ENCODE data around the gene EIF2AK3. TPM values are rescaled to one million over a fixed set of nuclear protein-coding genes. Genes with fewer than 3 reads are reported as not detected.

Gene EIF2AK3
- total RNA-seq, 1 experiment from 2014 or later = 21.8 TPM

- Mint-ChIP-seq H3K27me3 (ENCODE audit: insufficient read depth, unreplicated experiment) (no peaks in the 10 kb centered on the region), H3K4me3 (ENCODE audit: unreplicated experiment) (no peak overlapping the region), H3K36me3 (ENCODE audit: insufficient read depth, unreplicated experiment) (peaks cover 5% of the 10 kb centered on the region), H3K27ac (ENCODE audit: low read depth, unreplicated experiment) (no peak overlapping the region), H3K4me1 (ENCODE audit: insufficient read depth, unreplicated experiment) (peaks cover 15% of the 10 kb centered on the region), H3K9me3 (ENCODE audit: unreplicated experiment) (no peaks in the 10 kb centered on the region)
- TF ChIP-seq CTCF (IDR thresholded peaks at IDR 0.05; ENCODE audit: unreplicated experiment) = no peak
- ChIA-PET CTCF (no interaction called here), POLR2A (no interaction called here)
- BruUV-seq (replicated peaks) = no TSS peak
- no peak for DNase-seq (ENCODE audit: unreplicated experiment)
- intact Hi-C loops (cut with micrococcal nuclease) = no loop called here
Measured at GRCh38 chr2:88602022-88602421, 25.2 kb downstream of the EIF2AK3 start.

- Mint-ChIP-seq H3K36me3 (ENCODE audit: insufficient read depth, unreplicated experiment) (peaks cover 5% of the 10 kb centered on the region), H3K9me3 (ENCODE audit: unreplicated experiment) (no peaks in the 10 kb centered on the region), H3K27me3 (ENCODE audit: insufficient read depth, unreplicated experiment) (no peaks in the 10 kb centered on the region), H3K4me3 (ENCODE audit: unreplicated experiment) (no peak overlapping the region), H3K27ac (ENCODE audit: low read depth, unreplicated experiment) (no peak overlapping the region), H3K4me1 (ENCODE audit: insufficient read depth, unreplicated experiment) (peaks cover 15% of the 10 kb centered on the region)
- ChIA-PET CTCF (interaction anchor here (2.0 kb wide), 1 partner anchor 69 kb away, joined by 12 read pairs; no protein-coding TSS in a partner anchor), POLR2A (interaction anchor here (2.2 kb wide), 1 partner anchor 26 kb away, joined by 49 read pairs; the partner anchor contains the start of gene EIF2AK3)
- no TSS peak for BruUV-seq (replicated peaks)
- intact Hi-C loops (cut with micrococcal nuclease) = no loop called here
- TF ChIP-seq CTCF (IDR thresholded peaks at IDR 0.05; ENCODE audit: unreplicated experiment) = no peak
- DNase-seq (ENCODE audit: unreplicated experiment) = no peak
Measured at GRCh38 chr2:88601286-88601685, 26.0 kb downstream of the EIF2AK3 start.

DNA sequence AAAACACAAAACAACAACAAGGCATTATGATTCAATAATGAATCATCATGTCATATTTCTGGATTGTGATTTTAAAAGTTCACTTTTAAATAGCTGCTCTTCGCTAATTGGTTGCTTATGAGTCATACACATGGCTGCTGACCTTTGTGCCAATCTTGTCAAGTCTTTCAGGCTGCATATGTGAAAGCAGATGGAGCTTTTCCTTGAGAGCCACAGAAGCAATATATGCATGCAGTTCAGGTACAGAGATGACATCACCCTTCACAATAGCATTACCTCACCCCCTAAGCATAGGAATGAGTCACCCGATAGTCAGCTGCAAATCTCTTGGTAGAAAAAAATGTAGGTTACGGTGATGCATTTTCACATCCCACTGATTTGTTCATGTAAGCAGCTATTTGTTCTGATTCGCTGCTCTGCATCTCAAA is 27.2 kb downstream of the EIF2AK3 start:
- ChIA-PET POLR2A (interaction anchor here (0.6 to 2.2 kb wide), 12 partner anchors 8 to 91 kb away, joined by 3 to 49 read pairs (median 6); partner anchors contain the start of genes EIF2AK3 and RPIA), CTCF (interaction anchor here (0.7 to 2.0 kb wide), 5 partner anchors 8 to 150 kb away, joined by 3 to 12 read pairs (median 3); no protein-coding TSS in a partner anchor)
- H3K27me3 Mint-ChIP-seq (ENCODE audit: insufficient read depth, unreplicated experiment) = no peaks in the 10 kb centered on the region
- peaks cover 5% of the 10 kb centered on the region for H3K36me3 Mint-ChIP-seq (ENCODE audit: insufficient read depth, unreplicated experiment)
- H3K4me3 Mint-ChIP-seq (ENCODE audit: unreplicated experiment) = no peak overlapping the region
- H3K9me3 Mint-ChIP-seq (ENCODE audit: unreplicated experiment) = no peaks in the 10 kb centered on the region
- H3K4me1 Mint-ChIP-seq (ENCODE audit: insufficient read depth, unreplicated experiment) = peaks cover 15% of the 10 kb centered on the region
- TF ChIP-seq CTCF (IDR thresholded peaks at IDR 0.05; ENCODE audit: unreplicated experiment) = no peak
- BruUV-seq (replicated peaks) = no TSS peak
- no peak overlapping the region for H3K27ac Mint-ChIP-seq (ENCODE audit: low read depth, unreplicated experiment)
- DNase-seq (ENCODE audit: unreplicated experiment) = peak; percentile 93
- intact Hi-C loops (cut with micrococcal nuclease) = loop anchor here (1.0 kb wide), 1 partner anchor 27 kb away; the partner anchor contains the start of gene EIF2AK3

DNA sequence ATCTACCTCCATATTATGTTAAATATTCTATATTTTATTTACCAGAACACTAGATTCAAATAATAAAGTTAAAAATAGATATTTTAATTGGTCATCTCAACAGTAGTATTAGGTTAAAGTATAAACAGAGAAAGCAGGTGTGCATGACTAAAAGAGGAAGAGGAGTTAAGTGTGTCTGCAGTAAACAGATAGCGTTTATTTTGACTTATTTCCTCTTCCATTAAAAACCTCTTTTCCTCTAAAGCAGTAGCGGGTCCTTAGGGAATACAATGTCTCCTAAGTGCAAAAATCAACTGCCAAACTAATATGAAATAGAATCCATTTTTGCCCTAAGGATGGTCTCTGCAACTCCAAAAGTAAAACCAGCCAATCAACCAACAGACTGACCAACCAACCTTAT is 27.7 kb downstream of the EIF2AK3 start:
- ChIA-PET CTCF (interaction anchor here (0.8 to 2.0 kb wide), 3 partner anchors 12 to 78 kb away, joined by 3 to 12 read pairs (median 5); no protein-coding TSS in a partner anchor), POLR2A (interaction anchor here (0.6 to 2.2 kb wide), 13 partner anchors 8 to 92 kb away, joined by 3 to 49 read pairs (median 6); partner anchors contain the start of genes EIF2AK3 and RPIA)
- H3K27ac Mint-ChIP-seq (ENCODE audit: low read depth, unreplicated experiment) = no peak overlapping the region

More for the DNA sequence above, 27.7 kb downstream of the EIF2AK3 start:
- peaks cover 5% of the 10 kb centered on the region for H3K36me3 Mint-ChIP-seq (ENCODE audit: insufficient read depth, unreplicated experiment)
- DNase-seq (ENCODE audit: unreplicated experiment) = no peak
- H3K4me3 Mint-ChIP-seq (ENCODE audit: unreplicated experiment) = no peak overlapping the region
- BruUV-seq (replicated peaks) = no TSS peak
- no peaks in the 10 kb centered on the region for H3K27me3 Mint-ChIP-seq (ENCODE audit: insufficient read depth, unreplicated experiment)
- no peaks in the 10 kb centered on the region for H3K9me3 Mint-ChIP-seq (ENCODE audit: unreplicated experiment)
- H3K4me1 Mint-ChIP-seq (ENCODE audit: insufficient read depth, unreplicated experiment) = peaks cover 15% of the 10 kb centered on the region
- no peak for TF ChIP-seq CTCF (IDR thresholded peaks at IDR 0.05; ENCODE audit: unreplicated experiment)
- intact Hi-C loops (cut with micrococcal nuclease) = no loop called here

Data from MCF 10A (cell line).